Mesenchymal stem cell (in vitro differentiated cells and primary cell): ENCODE measurements around the gene PTPRS.
"Not testable (repeated sequence)": the region's sequence is repeated elsewhere in the genome, so short reads cannot be mapped to it uniquely, and the experiment has no call there.

ENCODE experiments used
- DNase-seq: peaks from one replicate; pipeline ENCODE4 v3.0.0-alpha.2; 2013
- H2AFZ ChIP-seq: one replicate; pipeline ENCODE4 v1.6.1; 2013; ENCODE audit warnings: low read depth, mild to moderate bottlenecking, control low read depth, inconsistent platforms, low read length, moderate library complexity
- H2AK5ac ChIP-seq: 2 replicates; pipeline ENCODE4 v1.6.1; 2013; ENCODE audit warnings: low read length, moderate library complexity, mild to moderate bottlenecking, inconsistent platforms; ENCODE audit not compliant: severe bottlenecking
- H2BK120ac ChIP-seq: one replicate; pipeline ENCODE4 v1.6.1; 2013; ENCODE audit warnings: low read depth, mild to moderate bottlenecking, inconsistent platforms, low read length, moderate library complexity
- H2BK12ac ChIP-seq, 2 experiments: one replicate each; pipeline ENCODE4 v1.6.1; 2013; ENCODE audit warnings: inconsistent platforms in 2 of 2, low read length in 2 of 2, mild to moderate bottlenecking in 2 of 2, moderate library complexity in 2 of 2, control low read depth in 1 of 2
- H2BK15ac ChIP-seq: one replicate; pipeline ENCODE4 v1.6.1; 2013; ENCODE audit warnings: mild to moderate bottlenecking, low read depth, inconsistent platforms; ENCODE audit not compliant: poor library complexity, severe bottlenecking
- H2BK5ac ChIP-seq: 2 replicates; pipeline ENCODE4 v1.6.1; 2013; ENCODE audit warnings: low read depth, mild to moderate bottlenecking, low read length, control low read depth, inconsistent platforms; ENCODE audit not compliant: poor library complexity, severe bottlenecking
- H3K14ac ChIP-seq, 2 experiments: one replicate each; pipeline ENCODE4 v1.6.1; 2013; ENCODE audit warnings: inconsistent platforms in 2 of 2, low read length in 2 of 2, control low read depth in 1 of 2, mild to moderate bottlenecking in 1 of 2, moderate library complexity in 1 of 2
- H3K18ac ChIP-seq, 2 experiments: one replicate each; pipeline ENCODE4 v1.6.1; 2013; ENCODE audit warnings: inconsistent platforms in 2 of 2, low read length in 2 of 2, control low read depth in 1 of 2, low read depth in 1 of 2, mild to moderate bottlenecking in 1 of 2
- H3K23ac ChIP-seq, 2 experiments: one replicate each; pipeline ENCODE4 v1.6.1; 2013; ENCODE audit warnings: inconsistent platforms in 2 of 2, low read length in 2 of 2, mild to moderate bottlenecking in 2 of 2, moderate library complexity in 2 of 2, control low read depth in 1 of 2
- H3K27ac ChIP-seq: 2 replicates; pipeline ENCODE4 v1.5.1; 2013; ENCODE audit warnings: mild to moderate bottlenecking, moderate library complexity, low read length, control low read depth, inconsistent platforms; ENCODE audit not compliant: poor library complexity, severe bottlenecking
- H3K27me3 ChIP-seq, 2 experiments: 2 replicates each; pipeline versions ENCODE4 v1.6.1 to v1.7.0; 2013; ENCODE audit warnings: low read length in 2 of 2, mild to moderate bottlenecking in 2 of 2, moderate library complexity in 2 of 2, control low read depth in 1 of 2, inconsistent platforms in 1 of 2; ENCODE audit not compliant: control insufficient read depth in 1 of 2, insufficient read depth in 1 of 2
- H3K36me3 ChIP-seq, 2 experiments: 2 replicates each; pipeline versions ENCODE4 v1.6.1 to v1.7.0; 2013; ENCODE audit warnings: low read length in 2 of 2, control low read depth in 1 of 2, inconsistent platforms in 1 of 2, low read depth in 1 of 2, mild to moderate bottlenecking in 1 of 2; ENCODE audit not compliant: insufficient read depth in 2 of 2, control insufficient read depth in 1 of 2
- H3K4ac ChIP-seq, 2 experiments: one replicate each; pipeline ENCODE4 v1.6.1; 2013; ENCODE audit warnings: inconsistent platforms in 2 of 2, low read length in 2 of 2, mild to moderate bottlenecking in 2 of 2, moderate library complexity in 2 of 2, control low read depth in 1 of 2, low read depth in 1 of 2
- H3K4me1 ChIP-seq: 2 replicates; pipeline ENCODE4 v1.6.1; 2013; ENCODE audit warnings: low read depth, low read length, control low read depth; ENCODE audit not compliant: control insufficient read depth, insufficient read depth
- H3K4me2 ChIP-seq: 2 replicates; pipeline ENCODE4 v1.6.1; 2013; ENCODE audit warnings: low read length, mild to moderate bottlenecking, inconsistent platforms; ENCODE audit not compliant: poor library complexity, severe bottlenecking
- H3K4me3 ChIP-seq, 2 experiments: 2 replicates each; pipeline versions ENCODE4 v1.5.1 to v1.7.0; 2013; ENCODE audit warnings: low read length in 2 of 2, mild to moderate bottlenecking in 2 of 2, control low read depth in 1 of 2, low read depth in 1 of 2; ENCODE audit not compliant: insufficient read depth in 1 of 2
- H3K79me1 ChIP-seq: replicated peaks from 2 replicates; pipeline ENCODE4 v1.6.1; 2013; ENCODE audit warnings: mild to moderate bottlenecking, control low read depth, low read length, inconsistent platforms; ENCODE audit not compliant: poor library complexity, severe bottlenecking
- H3K9ac ChIP-seq: 2 replicates; pipeline ENCODE4 v1.7.0; 2013; ENCODE audit warnings: mild to moderate bottlenecking, low read length, moderate library complexity
- H3K9me3 ChIP-seq: 2 replicates; pipeline ENCODE4 v1.7.0; 2013; ENCODE audit warnings: mild to moderate bottlenecking, low read length; ENCODE audit not compliant: control insufficient read depth
- H4K8ac ChIP-seq: one replicate; pipeline ENCODE4 v1.6.1; 2013; ENCODE audit warnings: inconsistent platforms, mild to moderate bottlenecking, low read length, moderate library complexity
- H4K91ac ChIP-seq: one replicate; pipeline ENCODE4 v1.6.1; 2013; ENCODE audit warnings: mild to moderate bottlenecking, low read length, inconsistent platforms
- WGBS: methylation state at CpG from one replicate; pipeline ENCODE4 v1.1.7; 2013; ENCODE audit warnings: mixed read lengths; 5-methylcytosine and 5-hydroxymethylcytosine counted together

Gene PTPRS

GRCh38 chr19:5329141-5329540 lies 11.5 kb downstream of the PTPRS start:
- H2AK5ac ChIP-seq, result no peak overlapping the region
- H3K36me3 ChIP-seq, result no peaks in the 10 kb centered on the region
- no peak overlapping the region for H2BK12ac ChIP-seq
- H3K18ac ChIP-seq, result no peak overlapping the region
- H3K23ac ChIP-seq, result no peak overlapping the region
- no peak overlapping the region for H4K91ac ChIP-seq
- peaks cover 2% of the 10 kb centered on the region for H3K4me1 ChIP-seq
- no peak overlapping the region for H3K4me2 ChIP-seq
- H3K79me1 ChIP-seq, result no peaks in the 10 kb centered on the region
- no peak overlapping the region for H2BK5ac ChIP-seq
- H3K9me3 ChIP-seq, result peaks cover 7% of the 10 kb centered on the region
- H2BK15ac ChIP-seq, result no peak overlapping the region
- H3K27ac ChIP-seq, result no peak overlapping the region
- H3K27me3 ChIP-seq, result peaks cover 8 to 49% of the 10 kb centered on the region in 2 experiments
- H4K8ac ChIP-seq, result no peak overlapping the region
- no peak for DNase-seq
- 95% methylated on average over 10 of the region's 11 CpGs for WGBS
- no peak overlapping the region for H3K9ac ChIP-seq
- no peak overlapping the region for H2AFZ ChIP-seq
- no peak overlapping the region for H3K4me3 ChIP-seq
- no peak overlapping the region for H3K14ac ChIP-seq
- no peak overlapping the region for H3K4ac ChIP-seq
- no peak overlapping the region for H2BK120ac ChIP-seq

- WGBS, result 96% methylated on average over 8 of the region's 8 CpGs
- not testable (repeated sequence) for H3K4me3 ChIP-seq, H3K36me3 ChIP-seq, H2BK15ac ChIP-seq, H3K4me2 ChIP-seq, H3K14ac ChIP-seq, H3K79me1 ChIP-seq, H3K4ac ChIP-seq, H4K91ac ChIP-seq, H2AFZ ChIP-seq, H2BK5ac ChIP-seq, H4K8ac ChIP-seq, H3K23ac ChIP-seq, DNase-seq, H3K9ac ChIP-seq, H3K27ac ChIP-seq, H3K4me1 ChIP-seq, H3K9me3 ChIP-seq, H2BK120ac ChIP-seq, H2BK12ac ChIP-seq, H3K18ac ChIP-seq, H2AK5ac ChIP-seq
- H3K27me3 ChIP-seq, result peaks cover 7 to 56% of the 10 kb centered on the region in 2 experiments
Observed at GRCh38 chr19:5328407-5328806, 12.2 kb downstream of the PTPRS start.

GRCh38 chr19:5326986-5327623 lies 13.5 kb downstream of the PTPRS start:
- Histone ChIP-seq H2BK15ac (no peak overlapping the region), H3K4me1 (no peaks in the 10 kb centered on the region), H3K9me3 (peaks cover 7% of the 10 kb centered on the region), H3K14ac (no peak overlapping the region), H3K4ac (no peak overlapping the region), H4K8ac (no peak overlapping the region), H3K23ac (no peak overlapping the region), H3K27ac (no peak overlapping the region), H2BK120ac (no peak overlapping the region), H3K4me2 (no peak overlapping the region), H4K91ac (no peak overlapping the region), H3K36me3 (no peaks in the 10 kb centered on the region), H2AFZ (no peak overlapping the region), H3K27me3 (peaks cover 8 to 63% of the 10 kb centered on the region in 2 experiments), H3K18ac (no peak overlapping the region), H2AK5ac (no peak overlapping the region), H2BK5ac (no peak overlapping the region), H2BK12ac (no peak overlapping the region), H3K4me3 (no peak overlapping the region), H3K9ac (no peak overlapping the region), H3K79me1 (no peaks in the 10 kb centered on the region)
- WGBS, result 74% methylated on average over 18 of the region's 18 CpGs
- DNase-seq, result no peak

GRCh38 chr19:5326545-5326944 lies 14.1 kb downstream of the PTPRS start:
- no peak overlapping the region for H3K9ac ChIP-seq
- no peak overlapping the region for H3K4me2 ChIP-seq
- H3K4me3 ChIP-seq, result no peak overlapping the region
- H2BK5ac ChIP-seq, result no peak overlapping the region
- H2BK12ac ChIP-seq, result no peak overlapping the region
- H2BK120ac ChIP-seq, result no peak overlapping the region
- H4K91ac ChIP-seq, result no peak overlapping the region
- DNase-seq, result no peak
- H3K23ac ChIP-seq, result no peak overlapping the region
- H2AFZ ChIP-seq, result no peak overlapping the region
- peaks cover 11 to 66% of the 10 kb centered on the region in 2 experiments for H3K27me3 ChIP-seq
- H3K14ac ChIP-seq, result no peak overlapping the region
- H2BK15ac ChIP-seq, result no peak overlapping the region
- no peaks in the 10 kb centered on the region for H3K4me1 ChIP-seq
- no peak overlapping the region for H3K27ac ChIP-seq
- no peak overlapping the region for H2AK5ac ChIP-seq
- no peak overlapping the region for H3K18ac ChIP-seq
- no peak overlapping the region for H4K8ac ChIP-seq
- H3K4ac ChIP-seq, result no peak overlapping the region
- no peaks in the 10 kb centered on the region for H3K36me3 ChIP-seq
- H3K79me1 ChIP-seq, result no peaks in the 10 kb centered on the region
- 85% methylated on average over 9 of the region's 9 CpGs for WGBS
- H3K9me3 ChIP-seq, result peaks cover 7% of the 10 kb centered on the region
